DMS79 treated with DMSO at 0.1 percent for 48 hours (cell line): ENCODE data around the gene ABHD12.

Experiments
- DNase-seq: peaks from one replicate; lab custom pipeline; 2025; lab: John Stamatoyannopoulos, UW

Gene ABHD12

DNA sequence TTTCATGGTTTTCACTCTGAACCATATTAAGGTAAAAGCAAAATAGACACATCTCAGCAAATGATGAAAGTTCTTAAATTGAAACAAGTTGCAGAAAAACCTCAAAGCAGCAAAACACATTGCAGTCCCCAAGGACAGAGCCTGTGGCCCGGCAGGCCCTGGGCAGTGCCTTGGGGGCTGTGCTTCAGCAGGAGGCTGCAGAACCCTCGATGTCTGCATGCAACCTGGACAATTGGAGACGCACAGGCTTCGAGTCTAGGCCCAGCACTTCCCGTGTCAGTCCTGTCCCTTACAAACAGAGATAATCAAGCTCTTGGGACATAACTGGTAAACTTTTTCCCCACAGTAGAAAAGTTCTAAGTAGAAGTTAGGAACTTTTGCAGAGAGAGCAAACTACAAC is 133.5 kb downstream of the ABHD12 start:
- DNase-seq = no peak

DNA sequence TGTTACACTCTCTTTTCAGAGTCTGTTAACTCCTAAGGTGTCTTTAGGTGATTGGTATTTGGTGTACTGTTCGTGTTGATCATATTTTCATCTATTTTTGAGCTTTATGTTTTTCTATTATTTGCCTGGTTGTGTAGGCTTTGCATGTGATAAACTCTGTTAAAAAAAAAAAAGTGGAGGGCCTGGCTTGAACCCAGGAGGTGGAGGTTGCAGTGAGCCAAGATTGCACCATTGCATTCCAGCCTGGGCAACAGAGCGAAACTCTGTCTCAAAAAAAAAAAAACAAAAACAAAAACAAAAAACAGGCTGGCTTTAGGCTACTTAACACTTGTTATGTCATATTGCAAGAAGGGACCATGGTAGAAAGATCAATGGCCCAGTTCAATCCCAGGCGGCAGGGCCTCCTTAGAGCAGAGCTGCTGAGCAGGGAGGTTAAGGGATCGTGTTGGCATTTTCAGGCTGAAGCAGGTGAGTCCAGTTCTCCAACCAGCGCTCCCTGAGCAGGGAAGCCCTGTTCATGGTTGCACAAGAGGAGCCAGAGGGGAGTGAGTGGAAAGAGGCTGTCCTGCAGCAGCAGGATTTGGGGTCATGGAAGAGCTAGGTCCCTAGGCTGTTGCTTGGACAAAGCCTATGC is 134.3 kb downstream of the ABHD12 start:
- no peak for DNase-seq

DNA sequence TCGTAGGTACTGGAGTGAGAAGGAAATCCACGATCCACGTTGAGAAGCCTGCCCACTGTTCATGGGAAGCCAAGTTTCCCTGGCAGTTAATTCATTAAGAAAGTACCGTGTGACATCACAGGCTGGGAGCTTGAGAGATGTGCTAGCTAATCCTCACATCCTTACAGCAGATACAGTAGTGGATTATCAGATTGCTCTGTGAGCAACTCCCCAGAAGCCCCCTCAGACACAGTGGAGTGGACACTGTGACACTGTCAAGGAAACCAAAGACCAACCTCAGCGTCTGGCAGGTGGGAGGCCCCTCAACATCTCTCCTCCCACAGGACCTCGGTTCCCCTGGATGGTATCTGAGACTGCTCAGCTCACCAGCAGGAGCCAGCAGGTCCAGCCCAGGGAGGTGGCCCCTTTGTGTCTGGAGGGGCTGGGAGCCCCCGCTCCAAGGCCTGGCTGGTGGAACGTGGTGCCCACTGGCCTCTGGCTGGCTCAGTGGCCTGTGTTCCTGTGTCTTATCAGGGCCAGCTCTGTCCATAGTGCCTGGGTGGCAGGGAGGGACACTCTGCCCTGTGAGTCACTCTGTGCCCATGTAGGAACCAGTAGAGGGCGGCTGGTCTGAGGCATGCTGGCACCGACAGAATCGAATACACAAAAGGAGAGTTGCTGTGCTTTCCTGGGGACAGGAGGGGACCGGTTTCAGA is 135.5 kb downstream of the ABHD12 start:
- no peak for DNase-seq

DNA sequence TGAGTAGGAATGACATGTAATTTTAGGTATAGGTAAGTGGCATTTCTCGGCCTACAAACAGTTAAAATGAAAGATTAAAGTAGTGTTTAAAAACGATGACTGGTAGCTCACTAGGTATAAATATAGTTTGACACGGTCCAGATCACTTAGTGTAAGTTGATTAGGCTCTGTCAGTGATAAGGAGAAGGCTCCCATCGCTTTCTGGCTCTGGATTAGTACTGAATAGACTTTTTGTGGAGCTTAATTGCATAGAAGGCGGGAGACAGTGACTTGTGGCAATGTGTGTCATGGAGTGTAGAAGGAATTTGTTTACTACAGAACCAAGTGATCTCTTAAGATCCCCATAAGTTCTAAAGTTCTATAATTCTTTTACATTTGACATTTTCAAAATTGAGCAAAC is 136.1 kb downstream of the ABHD12 start:
- DNase-seq = no peak

DNA sequence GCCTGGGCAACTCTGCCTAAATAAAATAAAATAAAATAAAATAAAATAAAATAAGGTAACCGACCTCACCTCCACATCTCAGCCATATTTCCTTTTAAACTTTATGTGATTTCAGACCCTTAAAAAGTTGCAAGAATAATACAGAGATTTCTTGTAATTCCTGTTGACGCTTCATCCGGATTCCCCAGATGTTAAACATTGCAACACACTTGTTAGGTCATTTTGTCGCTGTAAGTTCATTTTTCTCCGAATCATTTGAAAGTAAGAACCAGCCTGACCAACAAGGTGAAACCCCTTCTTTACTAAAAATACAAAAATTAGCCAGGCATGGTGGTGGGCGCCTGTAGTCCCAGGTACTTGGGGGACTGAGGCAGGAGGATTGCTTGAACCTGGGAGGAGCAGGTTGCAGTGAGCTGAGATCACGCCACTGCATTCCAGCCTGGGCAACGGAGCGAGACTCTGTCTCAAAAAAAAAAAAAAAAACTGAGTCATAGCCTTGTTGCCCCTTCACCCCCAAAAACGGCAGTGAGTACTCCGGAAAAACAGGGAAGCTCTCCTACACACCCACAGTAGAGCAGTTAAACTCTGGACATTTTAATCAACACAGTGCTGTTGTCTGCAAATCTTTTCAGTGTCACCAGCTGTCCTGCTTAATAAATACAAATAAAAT is 136.9 kb downstream of the ABHD12 start:
- no peak for DNase-seq

DNA sequence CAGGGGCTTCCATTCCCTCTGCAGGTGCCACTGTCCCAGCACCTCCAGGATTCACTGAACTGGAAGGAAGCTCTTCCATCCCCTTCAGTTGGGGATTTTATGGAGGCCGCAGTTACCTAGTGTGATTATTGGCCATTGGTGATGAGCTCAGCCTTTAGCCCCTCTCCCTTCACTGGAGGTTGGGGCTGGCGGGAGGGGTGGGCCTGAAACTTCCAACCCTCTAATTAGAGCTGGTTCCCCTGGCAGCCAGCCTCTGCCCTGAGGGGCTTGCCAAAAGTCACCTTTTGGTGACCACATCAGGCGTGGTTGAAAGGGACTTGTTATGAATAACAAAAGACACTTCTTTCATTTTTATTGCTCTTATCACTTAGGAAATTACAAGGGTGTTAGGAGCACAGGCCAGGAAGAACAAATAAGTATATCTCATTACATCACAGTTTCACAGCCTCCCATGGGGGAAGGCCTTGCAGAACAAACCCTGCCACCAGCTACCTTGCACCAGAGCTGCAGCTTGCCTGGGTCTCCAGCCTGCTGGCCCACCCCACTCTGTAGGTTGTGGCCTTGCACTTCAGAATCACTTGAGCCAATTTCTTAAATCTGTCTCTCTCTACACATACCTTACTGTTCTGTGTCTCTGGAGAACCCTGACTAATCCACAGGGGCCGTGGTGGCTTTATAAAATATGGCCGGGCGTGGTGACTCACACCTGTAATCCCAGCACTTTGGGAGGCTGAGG is 137.8 kb downstream of the ABHD12 start:
- peak; percentile 23 for DNase-seq

DNA sequence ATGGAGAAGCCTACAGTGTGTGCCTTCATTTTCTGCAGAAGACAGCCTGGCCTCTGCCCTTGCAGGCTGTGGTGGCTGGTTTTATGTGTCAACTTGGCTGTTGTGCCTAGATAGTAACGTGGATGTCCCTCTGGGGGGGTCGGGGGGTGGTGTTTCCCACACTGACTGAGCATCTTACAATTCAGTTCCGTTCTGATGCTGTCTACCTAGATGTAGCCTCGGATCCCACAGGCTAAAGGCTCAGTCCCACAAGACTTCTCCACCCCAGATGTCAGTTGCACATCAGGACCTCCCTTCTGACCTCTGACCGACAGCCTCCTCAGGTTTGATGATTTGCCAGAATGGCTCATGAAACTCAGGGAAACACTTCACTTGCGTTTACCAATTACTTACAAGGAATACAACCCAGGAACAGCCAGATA is 138.4 kb downstream of the ABHD12 start:
- no peak for DNase-seq

DNA sequence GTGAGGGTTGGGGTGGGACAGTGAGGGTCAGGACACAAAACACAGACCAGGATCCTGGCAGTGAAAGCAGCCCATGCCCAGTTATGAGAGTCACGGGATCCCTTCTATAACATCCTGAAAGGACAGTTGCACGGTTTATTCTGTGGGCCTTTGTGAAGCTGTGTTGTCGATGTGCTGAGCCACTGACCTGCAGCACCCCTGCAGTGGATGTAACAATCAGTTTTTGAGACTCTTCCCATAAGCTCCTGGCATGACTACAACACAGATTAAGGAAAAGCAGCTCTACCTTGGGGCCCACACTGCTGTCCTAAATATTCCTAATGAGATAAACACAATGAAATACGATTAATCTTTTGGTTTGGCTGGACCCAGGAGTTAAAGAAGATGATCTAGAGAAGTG is 139.1 kb downstream of the ABHD12 start:
- DNase-seq = no peak

DNA sequence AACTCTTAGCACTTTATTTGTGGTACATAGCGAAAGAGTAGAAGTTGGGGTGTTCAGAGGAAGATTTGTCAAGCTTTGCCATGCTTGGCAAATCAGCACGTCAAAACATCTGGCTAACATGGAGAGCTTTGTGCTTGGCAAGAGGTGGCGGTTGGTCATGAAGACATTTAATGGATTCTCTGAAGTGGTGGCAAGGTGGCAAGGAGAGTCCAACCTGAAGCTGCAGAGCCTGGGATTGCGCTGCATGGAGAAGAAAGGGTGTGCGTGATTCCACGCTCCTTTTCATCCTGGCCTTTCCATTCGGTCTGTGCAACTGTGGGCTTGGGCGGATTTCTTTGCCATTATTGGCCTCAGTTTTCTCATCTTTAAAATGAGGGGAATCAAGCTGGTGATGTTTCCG is 139.6 kb downstream of the ABHD12 start:
- no peak for DNase-seq

DNA sequence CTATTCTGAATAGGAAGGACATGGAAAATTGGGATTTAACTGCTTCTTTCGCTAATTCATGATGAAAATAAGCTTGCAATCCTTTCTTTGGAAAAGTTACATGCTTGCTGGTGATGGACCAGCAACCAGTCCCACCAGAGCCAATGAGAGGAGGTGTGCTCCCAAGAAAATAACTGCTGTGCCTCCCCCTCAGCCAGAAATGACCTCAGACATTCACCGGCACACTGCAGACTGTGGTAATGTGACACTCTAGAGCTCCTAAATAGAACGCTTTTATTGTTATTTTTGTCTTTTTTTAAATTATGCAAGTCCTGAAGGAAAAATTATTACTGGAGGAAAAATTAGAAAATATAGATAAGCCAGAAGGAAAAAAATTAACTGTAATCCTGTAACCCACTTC is 140.1 kb downstream of the ABHD12 start:
- DNase-seq = no peak
